Inferior parietal cortex (tissue), 1 donor: ENCODE measurements around the gene TPRG1.

ENCODE experiments used
- DNase-seq: peaks from one replicate; pipeline ENCODE4 v3.0.0-alpha.2; 2016; ENCODE audit errors: extremely low spot score

The TPRG1 gene, protein sequence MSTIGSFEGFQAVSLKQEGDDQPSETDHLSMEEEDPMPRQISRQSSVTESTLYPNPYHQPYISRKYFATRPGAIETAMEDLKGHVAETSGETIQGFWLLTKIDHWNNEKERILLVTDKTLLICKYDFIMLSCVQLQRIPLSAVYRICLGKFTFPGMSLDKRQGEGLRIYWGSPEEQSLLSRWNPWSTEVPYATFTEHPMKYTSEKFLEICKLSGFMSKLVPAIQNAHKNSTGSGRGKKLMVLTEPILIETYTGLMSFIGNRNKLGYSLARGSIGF

DNA sequence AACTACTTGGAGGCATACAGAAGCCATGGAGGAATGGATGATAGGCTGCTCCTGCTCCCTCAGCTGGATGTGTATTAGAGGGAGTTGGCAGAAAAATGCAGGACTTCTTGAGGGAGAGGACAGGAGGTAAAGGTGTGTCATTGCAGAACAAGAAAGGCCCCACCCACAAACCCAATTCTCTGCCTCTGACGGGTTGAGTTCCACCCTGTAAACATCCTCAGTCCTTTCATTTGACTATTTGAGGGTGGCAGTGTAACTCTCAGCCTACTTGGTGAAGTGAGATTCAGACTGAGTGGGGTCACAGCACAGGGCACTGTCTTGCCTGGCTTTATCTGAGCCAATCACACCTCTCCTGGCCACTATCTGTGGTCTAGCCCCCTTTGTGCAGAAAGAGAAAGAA lies at the start of gene TPRG1:
TSS of gene TPRG1 (plus strand) at position 265 of the 400 bp plus-strand sequence. CDS start 35,414 bp downstream, outside the sequence.
- no peak for DNase-seq

DNA sequence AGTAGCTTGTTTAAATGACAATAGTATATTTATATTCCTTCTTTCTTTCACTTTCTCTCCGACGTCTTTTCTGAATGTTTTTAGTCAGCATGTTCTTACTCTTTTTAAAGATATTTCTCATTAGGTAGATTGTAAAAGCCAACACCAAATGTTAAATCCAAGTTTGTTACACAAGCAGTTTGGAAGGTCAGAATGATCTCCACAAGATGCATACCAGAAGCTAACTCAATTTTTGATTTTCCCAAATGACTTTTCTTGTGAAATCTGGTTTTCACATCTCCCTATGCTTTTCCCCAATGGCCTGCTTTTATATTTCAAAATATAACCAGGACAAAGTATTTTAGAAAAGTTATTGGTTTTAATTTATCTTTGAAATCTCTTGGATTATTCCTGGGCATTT lies 49.7 kb upstream of the TPRG1 start:
- no peak for DNase-seq

DNA sequence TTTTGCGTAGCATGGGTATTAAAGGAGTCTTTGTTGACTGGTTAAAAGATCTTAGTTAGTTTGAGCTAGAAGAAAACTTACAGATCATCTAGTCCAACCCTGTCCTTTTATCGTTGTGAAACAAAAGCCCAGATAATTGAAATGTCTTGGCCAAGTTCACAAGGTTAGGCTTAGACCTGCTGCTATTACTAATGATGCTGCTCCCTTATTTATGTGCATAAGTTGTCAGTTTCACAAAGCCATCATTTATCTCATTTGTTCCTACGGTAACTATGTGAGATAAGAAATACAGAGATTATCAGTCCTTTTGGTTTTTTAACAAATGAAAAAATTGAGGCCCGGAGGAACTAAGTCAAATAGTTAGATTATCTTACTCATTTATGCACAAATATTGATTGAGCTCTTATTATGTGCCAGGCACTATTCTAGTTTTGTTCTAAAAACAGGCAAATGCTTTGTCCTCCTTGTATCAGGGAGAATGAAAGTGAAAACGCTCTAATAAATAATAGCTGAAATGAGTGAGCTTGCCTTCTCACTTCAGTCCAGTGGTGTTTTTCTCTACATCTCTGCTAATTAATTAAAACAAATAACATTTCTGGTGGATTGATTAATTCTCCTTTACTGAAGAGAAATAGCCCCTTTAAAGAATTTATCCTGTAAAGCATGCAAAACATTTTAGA lies 49.1 kb upstream of the TPRG1 start:
- DNase-seq: peak; percentile 6

DNA sequence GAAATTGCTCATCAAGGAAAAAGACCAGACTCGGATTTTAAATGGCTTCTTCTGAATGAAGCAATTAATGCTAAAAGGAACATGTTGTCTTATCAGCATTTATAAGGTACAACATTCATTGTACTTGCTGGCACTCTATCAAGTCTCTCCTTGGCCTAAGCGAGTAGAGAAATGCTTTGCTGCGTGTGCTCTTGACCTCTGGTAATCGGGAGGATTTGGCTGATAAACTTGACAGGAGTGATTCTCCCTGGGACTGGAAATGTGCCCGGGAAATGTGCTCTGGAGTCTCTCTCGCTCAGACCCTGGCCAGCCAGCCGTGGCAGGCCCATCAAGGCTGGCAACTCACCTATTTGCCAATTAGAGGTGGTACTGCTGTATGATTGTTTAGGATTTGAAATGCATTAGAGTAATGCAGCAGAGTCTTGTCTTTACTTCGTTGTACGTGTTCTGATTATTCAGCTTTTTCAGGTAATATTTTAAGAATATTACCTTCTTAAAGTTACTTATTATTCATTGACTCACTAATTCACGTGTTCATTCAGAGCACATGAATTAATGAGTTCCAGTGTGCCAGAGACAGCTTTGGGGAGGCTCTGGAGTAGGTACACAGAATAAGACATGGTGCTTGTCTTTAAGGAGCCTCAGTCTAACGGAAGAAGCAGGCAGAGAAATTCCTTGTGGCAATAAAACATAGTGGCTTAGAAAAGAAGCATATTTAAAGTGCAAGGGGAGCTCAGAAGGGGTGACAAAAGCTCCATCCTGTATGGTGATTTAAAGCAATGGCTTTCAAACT lies 48.0 kb upstream of the TPRG1 start:
- DNase-seq: no peak

DNA sequence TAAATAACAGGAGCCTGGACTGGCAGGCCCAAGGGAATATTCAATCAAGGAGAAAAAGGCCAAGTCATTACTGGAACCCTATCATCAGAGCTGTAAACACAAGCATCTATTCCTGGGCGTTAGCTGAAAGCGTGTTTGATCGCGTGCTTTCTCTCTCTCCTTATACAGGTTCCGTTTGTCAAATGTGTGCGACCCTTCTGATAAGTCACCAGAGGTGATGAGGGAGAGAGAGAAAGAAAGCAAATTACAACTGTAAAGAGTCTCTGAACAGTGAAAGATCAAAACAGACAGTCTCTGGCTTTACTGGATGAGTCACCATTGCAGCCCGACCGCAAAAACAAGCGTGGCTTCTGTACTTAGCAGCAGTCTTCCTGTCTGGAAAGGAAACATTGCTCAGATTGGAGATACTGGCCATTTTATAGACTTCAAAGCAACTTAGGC lies 39.5 kb upstream of the TPRG1 start:
- no peak for DNase-seq

DNA sequence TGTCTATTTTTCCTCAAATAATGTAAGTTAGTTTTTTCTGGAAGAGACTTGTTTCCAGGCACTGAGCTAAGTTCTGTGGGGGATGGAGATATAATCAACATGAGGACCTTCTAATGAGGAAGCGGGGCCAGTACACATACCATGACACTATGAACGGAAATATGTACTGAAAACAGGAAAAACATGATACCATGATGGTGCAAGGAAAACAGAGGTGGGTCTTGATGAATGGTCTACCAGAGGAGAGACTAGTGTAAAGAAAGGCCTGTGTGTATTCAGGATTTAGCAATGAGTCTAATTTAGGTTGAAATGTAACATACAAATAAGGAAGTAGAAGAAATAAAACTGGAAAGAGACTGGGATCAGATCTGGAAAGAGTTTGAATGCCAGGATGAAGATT lies 38.9 kb upstream of the TPRG1 start:
- no peak for DNase-seq

DNA sequence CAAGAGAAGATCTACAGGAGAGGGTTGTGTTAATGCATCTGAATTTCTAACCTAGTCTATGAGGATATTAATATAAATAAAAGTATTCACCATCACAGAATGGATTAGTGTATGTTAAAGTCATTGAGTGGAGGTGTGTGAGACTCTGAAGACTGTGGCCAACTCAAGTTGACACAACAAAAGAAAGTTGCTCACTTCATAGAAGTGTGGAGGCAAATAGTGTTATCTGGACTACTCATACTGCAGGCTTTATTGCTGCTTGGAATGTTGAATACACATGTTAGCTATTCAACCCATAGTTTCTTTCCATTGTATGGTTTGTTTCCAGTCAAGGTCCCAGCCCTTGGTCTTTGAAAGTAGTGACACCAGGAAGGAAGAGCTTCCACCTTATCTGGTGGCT lies 38.0 kb upstream of the TPRG1 start:
- no peak for DNase-seq

DNA sequence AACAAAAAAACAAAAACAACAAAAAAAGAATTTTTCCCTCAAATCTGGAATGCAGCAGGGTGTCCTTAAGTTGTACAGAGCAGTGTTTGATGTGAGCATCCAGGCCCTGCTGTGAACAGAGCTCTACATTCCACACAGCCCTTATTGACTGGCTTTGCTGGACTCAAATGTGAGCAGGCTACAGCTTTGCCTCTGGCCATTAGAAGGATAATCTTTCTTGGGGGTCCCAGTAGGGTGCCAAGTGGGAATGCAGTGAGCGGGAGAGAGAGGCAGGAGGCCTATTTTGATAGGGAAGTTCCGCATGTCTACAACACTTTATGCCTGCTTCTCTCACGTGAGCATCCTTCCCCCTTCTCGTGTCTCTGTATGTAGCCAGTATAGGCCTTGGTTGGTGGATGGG lies 34.4 kb upstream of the TPRG1 start:
- DNase-seq: no peak

DNA sequence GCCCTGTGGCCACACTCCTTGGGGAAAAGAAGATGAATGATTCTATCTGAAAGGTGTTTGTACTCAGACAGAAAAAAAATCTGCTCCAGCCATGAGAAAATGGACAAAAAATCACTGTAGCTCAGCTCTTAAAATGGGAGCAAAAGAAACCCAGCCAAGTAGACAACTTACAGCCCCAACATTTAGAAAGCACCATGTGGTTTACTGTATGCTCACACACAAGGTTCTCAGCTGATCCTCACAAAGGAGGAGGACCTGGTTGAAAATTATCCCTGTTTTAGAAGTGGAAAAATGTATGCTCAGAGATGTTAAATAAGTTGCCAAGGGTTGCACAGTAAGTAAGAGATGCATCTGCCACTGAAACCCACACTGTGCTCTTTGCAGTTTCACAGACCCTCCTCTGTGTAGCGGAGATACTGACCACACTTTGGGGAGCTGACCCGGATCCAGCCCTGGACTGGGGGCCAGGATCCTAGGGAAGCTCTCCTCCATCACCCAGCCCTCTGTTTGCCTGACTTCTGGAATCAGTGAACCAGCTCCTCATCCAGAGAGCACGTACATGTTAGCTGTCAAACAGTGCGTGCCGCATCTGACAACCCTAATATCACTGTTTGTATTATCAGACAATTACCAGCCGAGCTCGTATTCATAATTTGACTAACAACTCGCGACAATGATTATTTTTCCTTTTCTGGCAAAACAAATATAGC lies 32.7 kb upstream of the TPRG1 start:
- peak; percentile 26 for DNase-seq

DNA sequence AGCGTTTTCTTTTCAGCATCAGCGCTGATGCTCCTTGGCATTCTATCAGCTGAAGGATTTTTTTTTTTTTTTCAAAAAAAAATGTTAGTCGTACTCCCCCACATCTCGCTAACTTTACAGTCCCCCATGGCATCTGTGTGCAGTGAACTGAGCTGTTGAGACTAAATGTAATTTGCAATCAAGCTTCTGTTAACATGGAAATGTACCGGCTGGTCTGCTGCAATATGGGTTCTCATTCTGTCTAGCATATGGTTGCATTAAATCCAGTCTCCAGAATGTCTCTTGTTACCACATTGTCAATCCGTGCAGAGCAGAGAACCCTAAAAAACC lies 32.2 kb upstream of the TPRG1 start:
- no peak for DNase-seq

DNA sequence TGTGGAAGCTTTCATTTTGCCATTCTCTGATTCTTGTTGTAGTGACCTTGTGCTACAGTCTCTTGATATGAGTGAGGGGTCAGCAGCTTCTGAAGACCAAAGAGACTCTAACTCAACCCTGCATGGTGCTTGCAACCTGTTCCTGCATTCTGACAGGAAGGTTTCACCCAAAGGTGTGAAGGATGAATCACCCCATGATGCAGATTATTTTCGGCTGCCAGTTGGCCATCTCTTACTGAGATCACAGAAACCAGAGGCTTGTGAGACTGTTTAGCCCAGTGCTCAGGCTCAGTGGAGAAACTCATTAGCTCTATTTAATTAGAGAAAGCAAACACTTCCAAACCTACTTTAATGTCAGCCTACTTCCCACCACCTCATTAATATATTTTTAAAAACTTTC lies 29.2 kb upstream of the TPRG1 start:
- DNase-seq: no peak

DNA sequence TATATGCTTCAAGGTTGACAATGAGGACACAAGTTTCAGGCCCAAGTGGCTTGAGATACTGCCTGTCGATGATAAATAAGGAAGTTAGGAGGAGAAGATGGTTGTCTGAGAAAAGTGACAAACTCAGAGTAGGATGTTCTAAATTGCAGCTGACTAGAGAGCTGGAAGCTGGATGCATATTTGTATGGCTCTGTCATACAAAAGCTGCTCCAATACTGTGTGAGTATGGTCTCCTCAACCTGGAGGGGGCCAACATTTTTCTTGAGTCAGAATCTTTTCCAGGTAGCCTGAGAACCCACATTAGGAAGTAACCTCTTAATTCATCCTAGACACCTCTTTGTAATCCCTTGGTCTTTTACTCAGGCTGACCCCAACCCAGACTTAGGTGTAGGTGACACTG lies 28.4 kb upstream of the TPRG1 start:
- no peak for DNase-seq

DNA sequence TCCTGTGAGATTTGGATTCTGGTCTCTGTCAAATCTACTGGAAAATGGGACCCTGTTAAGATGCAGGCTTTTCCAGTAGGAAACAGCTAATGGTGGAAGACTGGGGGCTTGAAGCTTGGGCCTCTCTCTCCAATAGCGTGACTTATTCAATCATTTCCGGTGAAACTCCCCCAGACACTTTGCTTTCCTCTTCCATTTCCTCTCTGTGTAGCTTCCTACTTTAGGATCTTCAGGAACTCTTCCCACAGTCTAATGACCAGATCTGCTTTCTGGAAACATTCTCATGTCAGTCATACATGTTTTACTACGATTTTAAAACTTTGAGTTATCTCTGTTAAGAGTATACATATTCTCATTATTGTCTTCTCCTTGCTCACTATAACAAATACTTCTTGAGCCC lies 28.0 kb upstream of the TPRG1 start:
- no peak for DNase-seq

DNA sequence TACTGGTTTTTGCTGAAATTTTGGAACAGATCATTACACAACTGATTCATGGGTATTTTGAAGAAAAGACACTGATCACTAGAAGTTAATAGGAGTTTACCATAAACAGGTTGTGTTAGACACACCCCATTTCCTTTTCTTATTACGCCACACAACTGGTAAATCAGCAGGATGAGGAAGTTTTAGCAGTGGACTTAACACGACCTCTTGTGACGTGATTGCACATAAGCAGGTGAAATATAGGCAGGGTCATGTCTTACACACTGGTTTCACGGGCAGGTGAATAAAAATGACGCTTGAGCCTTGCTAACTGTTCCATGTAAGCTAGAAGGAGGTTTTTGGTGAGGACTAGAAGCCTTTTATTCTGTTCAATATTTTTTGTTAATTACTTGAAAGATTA lies 27.1 kb upstream of the TPRG1 start:
- DNase-seq: no peak

DNA sequence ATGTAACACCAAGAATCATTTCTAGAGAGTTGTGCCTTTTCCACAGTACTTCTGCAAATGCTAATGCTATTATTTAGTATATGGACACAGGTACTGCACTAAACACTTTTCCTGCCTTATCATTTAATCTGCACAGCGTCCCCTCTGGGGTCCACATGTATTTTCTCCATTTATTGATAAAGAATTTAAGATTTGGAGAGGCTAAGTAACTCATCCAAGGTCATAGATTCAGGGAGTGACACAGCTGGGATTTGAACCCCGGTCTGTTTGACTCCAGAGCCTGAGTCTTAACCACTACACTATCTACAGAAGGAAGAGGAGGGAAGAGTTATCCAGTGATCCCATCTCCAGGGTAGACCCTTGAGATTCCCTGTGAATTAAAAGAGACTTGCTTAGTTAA lies 24.9 kb upstream of the TPRG1 start:
- DNase-seq: no peak

DNA sequence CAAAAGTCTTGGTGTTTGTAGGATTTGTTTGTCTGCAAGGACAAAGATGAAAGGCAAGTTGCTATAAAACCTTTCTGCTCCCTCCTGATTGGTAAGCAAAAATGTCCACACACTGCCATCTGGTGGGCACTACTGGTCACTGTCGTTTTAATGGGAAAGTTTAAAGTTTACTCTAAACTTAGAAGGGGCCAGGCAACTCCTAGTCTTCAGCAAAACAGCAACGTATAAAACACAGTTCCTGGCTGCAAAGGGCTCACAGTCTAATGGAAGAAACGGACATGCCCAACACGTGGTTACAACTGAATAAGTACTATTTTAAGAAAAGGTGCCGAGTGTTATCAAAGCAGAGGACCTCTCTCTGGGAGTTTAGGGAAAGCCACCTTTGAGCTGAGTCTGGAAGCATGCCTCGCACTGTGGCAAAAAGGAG lies 23.7 kb upstream of the TPRG1 start:
- DNase-seq: peak; percentile 89

DNA sequence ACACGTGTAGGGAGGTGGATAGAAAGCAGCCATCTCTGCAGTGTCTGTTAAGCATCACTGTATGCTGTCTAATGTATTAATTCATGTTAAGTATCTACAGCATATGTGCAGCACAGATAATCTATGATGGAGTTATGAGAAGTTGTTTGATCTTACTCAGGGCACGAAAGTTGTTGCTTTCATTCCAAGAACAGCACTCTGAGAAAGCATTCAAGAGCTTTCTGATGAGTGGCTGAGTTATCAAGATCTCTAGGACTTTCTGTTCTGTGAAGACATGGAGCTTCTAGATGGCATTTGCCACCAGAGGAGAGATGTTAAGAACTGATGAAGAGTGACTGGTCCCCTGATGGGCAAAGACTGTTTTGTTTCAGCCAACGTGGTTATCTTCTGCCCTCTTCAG lies 22.6 kb upstream of the TPRG1 start:
- DNase-seq: no peak

DNA sequence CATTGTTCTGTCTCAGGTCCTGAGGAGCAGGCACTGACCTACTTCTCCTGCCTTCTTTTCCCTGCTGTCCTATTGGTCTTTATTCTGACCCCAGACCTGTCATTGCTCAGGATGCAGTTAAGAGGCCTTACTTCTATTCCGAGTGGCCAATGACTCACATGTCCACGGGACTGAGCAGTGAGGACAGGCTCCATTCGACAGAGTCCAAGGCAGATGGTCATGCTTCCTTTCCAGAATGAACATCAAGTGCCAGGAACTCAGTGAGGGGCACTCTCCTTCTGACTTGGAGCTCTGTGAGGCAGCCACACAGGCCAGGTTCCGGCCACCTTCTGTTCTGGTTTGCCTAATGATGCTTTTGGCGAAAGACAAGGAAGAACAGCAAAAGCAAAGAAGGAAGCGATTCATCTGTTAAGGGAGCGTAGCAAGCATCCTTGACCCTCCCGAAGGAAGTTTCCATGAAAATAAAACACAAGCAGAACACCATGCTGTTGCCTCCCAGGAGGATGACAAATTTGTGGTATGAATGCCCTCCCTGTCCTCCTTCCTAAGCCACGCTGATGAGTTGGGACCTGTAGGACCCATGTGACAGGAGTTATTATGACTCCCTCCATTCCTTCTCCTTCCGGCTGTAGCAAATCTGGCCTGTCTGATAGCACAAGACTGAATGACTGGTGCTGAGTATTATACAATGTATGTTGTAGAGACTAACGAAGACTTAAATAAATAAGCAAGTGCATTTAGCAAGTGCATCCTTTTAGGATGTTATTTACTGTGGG lies 14.4 kb upstream of the TPRG1 start:
- DNase-seq: no peak

DNA sequence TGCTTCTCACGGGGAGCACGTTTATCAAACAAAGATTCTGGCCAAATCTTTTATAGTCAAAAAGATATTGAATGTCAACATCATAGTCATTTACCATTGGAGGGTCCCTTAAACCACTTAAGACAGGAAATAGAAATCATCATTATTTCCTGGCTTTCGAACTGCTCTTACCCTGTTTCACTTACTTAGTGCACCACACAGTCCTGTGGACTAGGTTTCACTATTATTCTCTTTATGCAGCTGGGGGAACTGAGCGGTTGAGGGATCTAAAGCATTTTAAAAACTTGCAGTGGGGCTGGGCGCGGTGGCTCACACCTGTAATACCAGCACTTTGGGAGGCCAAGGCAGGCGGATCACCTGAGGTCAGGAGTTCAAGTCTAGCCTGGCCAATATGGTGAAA lies 13.7 kb upstream of the TPRG1 start:
- DNase-seq: no peak

DNA sequence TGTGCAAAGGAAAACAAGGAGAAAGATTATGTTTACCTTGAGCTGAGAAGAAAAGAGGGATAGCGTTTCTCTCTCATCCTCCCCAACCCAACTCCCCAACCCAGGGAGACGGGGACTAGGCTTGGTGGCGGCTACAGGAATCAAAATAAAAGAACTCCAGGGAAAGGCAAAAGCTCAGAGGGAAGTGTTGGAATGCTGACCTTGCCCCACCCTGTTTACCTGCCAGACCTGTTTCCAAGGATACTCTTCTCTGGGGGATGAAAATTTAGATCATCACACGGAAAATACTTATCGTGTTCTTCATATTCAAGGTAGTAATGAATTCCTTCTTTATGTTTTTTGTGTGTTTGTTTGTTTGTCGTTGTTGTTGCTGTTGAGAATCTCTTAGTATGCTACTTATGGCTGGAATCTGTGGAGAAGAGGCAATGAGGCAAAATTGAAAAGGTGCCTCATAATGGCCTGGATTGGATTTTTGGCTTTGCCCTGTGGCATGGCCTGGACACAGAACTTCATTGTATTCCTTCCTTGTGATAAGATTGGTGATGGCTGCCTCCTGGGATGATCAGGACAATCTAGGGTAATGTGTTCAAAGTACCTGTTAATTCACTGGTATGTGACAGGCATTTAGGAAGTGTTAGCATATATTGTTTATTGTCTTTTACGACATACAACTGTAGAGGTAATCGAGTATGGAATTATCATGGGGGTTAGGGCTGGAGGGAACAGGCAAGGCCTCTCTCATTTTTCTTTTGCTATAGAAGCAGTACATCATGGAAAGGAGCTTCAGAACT lies 11.1 kb upstream of the TPRG1 start:
- DNase-seq: no peak
